HCT116 (cell line): ENCODE data around the gene SETX. TPM values are rescaled to one million over a fixed set of nuclear protein-coding genes. Genes with fewer than 3 reads are reported as not detected.

Experiments
- ATAC-seq: fragments of 200-7000 bp; cut with Tn5 transposase; 2 replicates; pipeline ENCODE4 v1.9.1; 2020; ENCODE audit warnings: mild to moderate bottlenecking, moderate library complexity
- BruUV-seq: library from RNA; stranded (reverse); fragments of 400-500 nt; replicated peaks from 2 replicates; lab custom pipeline; 2021; lab: Mats Ljungman, UMichigan
- CTCF ChIA-PET: fragments of 300-600 bp; sonication (Branson Sonifier 250); formaldehyde crosslinking; loops from one replicate; lab custom pipeline; 2021; ENCODE audit warnings: antibody characterized with exemption; lab: Charles Lee
- POLR2A ChIA-PET: fragments of 300-600, 350-600 bp; sonication (Branson Sonifier 250); formaldehyde crosslinking; loops from one replicate; lab custom pipeline; 2021; ENCODE audit warnings: antibody characterized with exemption; lab: Charles Lee
- RAD21 ChIA-PET, 2 experiments: fragments of 300-600 bp; sonication (Branson Sonifier 250); formaldehyde crosslinking; loops; one replicate each; lab custom pipeline; 2023; ENCODE audit warnings: low total read pairs in 2 of 2; ENCODE audit not compliant: uncharacterized antibody in 2 of 2, unreplicated experiment in 2 of 2, low non-redundant PET in 1 of 2; lab: Charles Lee
- DNase-seq: peaks from one replicate; pipeline ENCODE4 v3.0.0-alpha.2; 2010; ENCODE audit warnings: low read depth, low spot score
- H2AFZ ChIP-seq: fragments of 200-600 bp; shearing (Covaris generic), sonication (generic); 2 replicates; pipeline ENCODE4 v1.6.1; 2017; ENCODE audit warnings: low read depth, mixed run types, mixed read lengths, antibody characterized with exemption, low read length; ENCODE audit not compliant: poor library complexity, severe bottlenecking
- H3K27ac ChIP-seq: 2 replicates; pipeline ENCODE4 v1.5.1; 2012; ENCODE audit warnings: low read depth, low read length
- H3K27me3 ChIP-seq: fragments of 200-600 bp; sonication (generic); 2 replicates; pipeline ENCODE4 v1.6.1; 2016; ENCODE audit warnings: mixed run types, low read length, mixed read lengths; ENCODE audit not compliant: insufficient read depth
- H3K36me3 ChIP-seq, 2 experiments: fragments of 200-500 bp in 1 of 2; fragments of 200-600 bp in 1 of 2; sonication (Bioruptor generic) in 1 of 2; sonication (generic) in 1 of 2; 2 replicates each; pipeline versions ENCODE4 v1.5.1 to v1.6.1; 2014 to 2016; ENCODE audit warnings: low read length in 2 of 2, inconsistent platforms in 1 of 2, mixed read lengths in 1 of 2, mixed run types in 1 of 2; ENCODE audit not compliant: insufficient read depth in 2 of 2, control insufficient read depth in 1 of 2
- H3K4me1 ChIP-seq, 2 experiments: fragments of 200-600 bp in 1 of 2; sonication (generic) in 1 of 2; 2 replicates each; pipeline versions ENCODE4 v1.5.1 to v1.6.1; 2012 to 2017; ENCODE audit warnings: low read length in 2 of 2, inconsistent platforms in 1 of 2, mild to moderate bottlenecking in 1 of 2, mixed read lengths in 1 of 2, mixed run types in 1 of 2, moderate library complexity in 1 of 2; ENCODE audit not compliant: insufficient read depth in 2 of 2, control insufficient read depth in 1 of 2
- H3K4me2 ChIP-seq: fragments of 200-600 bp; sonication (generic); 2 replicates; pipeline ENCODE4 v1.6.1; 2017; ENCODE audit warnings: mixed run types, low read length, mixed read lengths
- H3K4me3 ChIP-seq, 2 experiments: fragments of 200-600 bp in 1 of 2; sonication (generic) in 1 of 2; replicated peaks in 1 of 2; 2 replicates each; pipeline ENCODE4 v1.5.1; 2011 to 2016; ENCODE audit warnings: low read length in 2 of 2, control low read depth in 1 of 2, low read depth in 1 of 2, mild to moderate bottlenecking in 1 of 2, mixed read lengths in 1 of 2, mixed run types in 1 of 2
- H3K79me2 ChIP-seq: fragments of 200-600 bp; sonication (generic); 2 replicates; pipeline ENCODE4 v1.6.1; 2017; ENCODE audit warnings: mild to moderate bottlenecking, mixed run types, low read length, moderate library complexity, mixed read lengths; ENCODE audit not compliant: insufficient read depth
- H3K9ac ChIP-seq: fragments of 200-600 bp; sonication (generic); 2 replicates; pipeline ENCODE4 v1.6.1; 2016; ENCODE audit warnings: low read length, mixed read lengths
- H3K9me2 ChIP-seq: fragments of 200-600 bp; sonication (generic), shearing (Covaris generic); 2 replicates; pipeline ENCODE4 v1.6.1; 2017; ENCODE audit warnings: mixed run types, mild to moderate bottlenecking, moderate library complexity; ENCODE audit not compliant: insufficient read depth
- H3K9me3 ChIP-seq, 2 experiments: fragments of 200-500 bp in 1 of 2; fragments of 200-600 bp in 1 of 2; sonication (Bioruptor generic) in 1 of 2; sonication (generic) in 1 of 2; 2 replicates each; pipeline ENCODE4 v1.6.1; 2014 to 2017; ENCODE audit warnings: low read length in 2 of 2, mixed read lengths in 2 of 2, inconsistent platforms in 1 of 2, low read depth in 1 of 2, mild to moderate bottlenecking in 1 of 2, mixed run types in 1 of 2, moderate library complexity in 1 of 2; ENCODE audit not compliant: control insufficient read depth in 1 of 2, insufficient read depth in 1 of 2
- H4K20me1 ChIP-seq: fragments of 200-600 bp; sonication (generic), shearing (Covaris generic); 2 replicates; pipeline ENCODE4 v1.6.1; 2017; ENCODE audit warnings: mixed run types, mild to moderate bottlenecking, moderate library complexity; ENCODE audit not compliant: insufficient read depth
- JUND ChIP-seq: IDR thresholded peaks from 2 replicates; pipeline ENCODE4 v1.6.1; 2012
- POLR2A ChIP-seq: IDR thresholded peaks from 2 replicates; pipeline ENCODE4 v1.7.0; 2011; ENCODE audit warnings: borderline replicate concordance; ENCODE audit not compliant: insufficient read depth, insufficient read length; ENCODE audit errors: extremely low read depth
- RAD21 ChIP-seq: IDR thresholded peaks from 2 replicates; pipeline ENCODE4 v1.6.1; 2012; ENCODE audit warnings: low read depth, mild to moderate bottlenecking
- intact Hi-C: fragments of 100-400 bp; cut with micrococcal nuclease; formaldehyde crosslinking; loops from 2 replicates; pipeline ENCODE4 v1.10.0; 2022
- total RNA-seq: library from RNA; stranded (reverse); gene quantifications from one replicate; pipeline ENCODE4 v1.2.1, GENCODE V29; 2021; ENCODE audit not compliant: unreplicated experiment
- TF ChIP-seq, protein P1 (sequence below): IDR thresholded peaks from 2 replicates; pipeline ENCODE4 v1.6.1; 2012; ENCODE audit warnings: low read depth

The SETX gene
- total RNA-seq, 1 experiment from 2014 or later, result 38.5 TPM

DNA sequence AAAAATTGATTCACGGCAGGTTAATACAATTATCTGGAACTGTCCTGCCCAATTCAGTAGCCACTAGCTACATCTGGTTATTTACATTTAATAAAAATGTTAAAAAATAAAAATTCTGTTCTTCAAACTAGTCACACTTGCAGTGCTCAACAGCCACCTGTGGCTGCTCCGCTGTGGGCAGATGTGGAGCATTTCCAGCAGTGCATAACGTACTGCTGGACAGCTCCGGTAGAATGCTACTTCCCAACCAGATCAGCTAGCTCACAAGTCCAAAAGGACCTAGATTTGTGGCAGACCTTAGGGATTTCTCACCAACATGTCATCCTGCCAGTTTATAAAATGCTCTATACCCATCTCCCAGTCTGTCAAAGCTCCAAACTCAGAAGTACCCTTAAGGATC, 42.8 kb downstream of the SETX start:
- no peak for DNase-seq
- Histone ChIP-seq H3K79me2 (peaks cover 76% of the 10 kb centered on the region), H3K4me1 (no peaks in the 10 kb centered on the region), H3K9ac (no peak overlapping the region), H4K20me1 (peaks cover 14% of the 10 kb centered on the region; the same call in 1 of the 2 replicates), H2AFZ (no peak overlapping the region), H3K4me3 (no peak overlapping the region), H3K9me3 (no peaks in the 10 kb centered on the region), H3K27ac (no peak overlapping the region), H3K4me2 (no peak overlapping the region), H3K36me3 (peaks cover 28 to 34% of the 10 kb centered on the region in 2 experiments), H3K27me3 (no peaks in the 10 kb centered on the region), H3K9me2 (no peaks in the 10 kb centered on the region)
- no TSS peak for BruUV-seq
- RAD21 ChIA-PET, result no interaction called here
- CTCF ChIA-PET, result no interaction called here
- POLR2A ChIA-PET, result no interaction called here
- ATAC-seq, result no peak
- intact Hi-C loops, result no loop called here
- no peak for TF ChIP-seq JUND
- TF ChIP-seq, protein P1, sequence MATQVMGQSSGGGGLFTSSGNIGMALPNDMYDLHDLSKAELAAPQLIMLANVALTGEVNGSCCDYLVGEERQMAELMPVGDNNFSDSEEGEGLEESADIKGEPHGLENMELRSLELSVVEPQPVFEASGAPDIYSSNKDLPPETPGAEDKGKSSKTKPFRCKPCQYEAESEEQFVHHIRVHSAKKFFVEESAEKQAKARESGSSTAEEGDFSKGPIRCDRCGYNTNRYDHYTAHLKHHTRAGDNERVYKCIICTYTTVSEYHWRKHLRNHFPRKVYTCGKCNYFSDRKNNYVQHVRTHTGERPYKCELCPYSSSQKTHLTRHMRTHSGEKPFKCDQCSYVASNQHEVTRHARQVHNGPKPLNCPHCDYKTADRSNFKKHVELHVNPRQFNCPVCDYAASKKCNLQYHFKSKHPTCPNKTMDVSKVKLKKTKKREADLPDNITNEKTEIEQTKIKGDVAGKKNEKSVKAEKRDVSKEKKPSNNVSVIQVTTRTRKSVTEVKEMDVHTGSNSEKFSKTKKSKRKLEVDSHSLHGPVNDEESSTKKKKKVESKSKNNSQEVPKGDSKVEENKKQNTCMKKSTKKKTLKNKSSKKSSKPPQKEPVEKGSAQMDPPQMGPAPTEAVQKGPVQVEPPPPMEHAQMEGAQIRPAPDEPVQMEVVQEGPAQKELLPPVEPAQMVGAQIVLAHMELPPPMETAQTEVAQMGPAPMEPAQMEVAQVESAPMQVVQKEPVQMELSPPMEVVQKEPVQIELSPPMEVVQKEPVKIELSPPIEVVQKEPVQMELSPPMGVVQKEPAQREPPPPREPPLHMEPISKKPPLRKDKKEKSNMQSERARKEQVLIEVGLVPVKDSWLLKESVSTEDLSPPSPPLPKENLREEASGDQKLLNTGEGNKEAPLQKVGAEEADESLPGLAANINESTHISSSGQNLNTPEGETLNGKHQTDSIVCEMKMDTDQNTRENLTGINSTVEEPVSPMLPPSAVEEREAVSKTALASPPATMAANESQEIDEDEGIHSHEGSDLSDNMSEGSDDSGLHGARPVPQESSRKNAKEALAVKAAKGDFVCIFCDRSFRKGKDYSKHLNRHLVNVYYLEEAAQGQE, result peak; percentile 34

DNA sequence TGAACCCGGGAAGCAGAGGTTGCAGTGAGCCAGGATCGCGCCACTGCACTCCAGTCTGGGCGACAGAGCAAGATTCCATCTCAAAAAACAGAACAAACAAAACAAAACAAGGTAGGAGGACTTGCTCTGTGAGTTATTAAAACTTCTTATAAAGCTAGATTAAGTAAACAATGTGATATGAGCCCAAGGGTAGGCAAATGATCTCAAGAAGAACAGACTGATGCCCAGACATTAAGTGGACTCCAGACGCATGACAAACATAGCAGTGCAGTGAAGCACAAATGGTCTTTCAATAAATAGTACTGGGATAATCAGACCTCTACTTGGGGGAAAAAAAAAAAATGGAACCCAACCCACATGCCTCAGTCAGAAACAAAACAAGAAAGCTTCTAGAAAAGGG, 45.7 kb downstream of the SETX start:
- ATAC-seq (no peak), DNase-seq (no peak)
- Histone ChIP-seq H3K79me2 (peaks cover 79% of the 10 kb centered on the region), H3K27me3 (no peaks in the 10 kb centered on the region), H3K4me1 (no peaks in the 10 kb centered on the region), H3K4me2 (no peak overlapping the region), H3K9me2 (no peaks in the 10 kb centered on the region), H3K36me3 (peaks cover 30 to 34% of the 10 kb centered on the region in 2 experiments), H2AFZ (no peak overlapping the region), H3K4me3 (no peak overlapping the region), H3K9ac (no peak overlapping the region), H3K27ac (no peak overlapping the region), H4K20me1 (peaks cover 14% of the 10 kb centered on the region; the same call in 1 of the 2 replicates), H3K9me3 (no peaks in the 10 kb centered on the region)
- intact Hi-C loops, result no loop called here
- no peak for TF ChIP-seq RAD21
- no peak for TF ChIP-seq POLR2A
- no TSS peak for BruUV-seq
- CTCF ChIA-PET, result no interaction called here
- POLR2A ChIA-PET, result no interaction called here
- RAD21 ChIA-PET, result no interaction called here
